ENCODE data around the gene SERINC4. TPM values are rescaled to one million over a fixed set of nuclear protein-coding genes. Genes with fewer than 3 reads are reported as not detected.
A peak's percentile ranks its signal among the peaks of the same experiment; 100 is the strongest.
"Not testable (repeated sequence)": the region's sequence is repeated elsewhere in the genome, so short reads cannot be mapped to it uniquely, and the experiment has no call there.

Gene SERINC4
- total RNA-seq, 4 donors from 2014 or later = 0.28 to 0.49 TPM; not detected in 2

DNA sequence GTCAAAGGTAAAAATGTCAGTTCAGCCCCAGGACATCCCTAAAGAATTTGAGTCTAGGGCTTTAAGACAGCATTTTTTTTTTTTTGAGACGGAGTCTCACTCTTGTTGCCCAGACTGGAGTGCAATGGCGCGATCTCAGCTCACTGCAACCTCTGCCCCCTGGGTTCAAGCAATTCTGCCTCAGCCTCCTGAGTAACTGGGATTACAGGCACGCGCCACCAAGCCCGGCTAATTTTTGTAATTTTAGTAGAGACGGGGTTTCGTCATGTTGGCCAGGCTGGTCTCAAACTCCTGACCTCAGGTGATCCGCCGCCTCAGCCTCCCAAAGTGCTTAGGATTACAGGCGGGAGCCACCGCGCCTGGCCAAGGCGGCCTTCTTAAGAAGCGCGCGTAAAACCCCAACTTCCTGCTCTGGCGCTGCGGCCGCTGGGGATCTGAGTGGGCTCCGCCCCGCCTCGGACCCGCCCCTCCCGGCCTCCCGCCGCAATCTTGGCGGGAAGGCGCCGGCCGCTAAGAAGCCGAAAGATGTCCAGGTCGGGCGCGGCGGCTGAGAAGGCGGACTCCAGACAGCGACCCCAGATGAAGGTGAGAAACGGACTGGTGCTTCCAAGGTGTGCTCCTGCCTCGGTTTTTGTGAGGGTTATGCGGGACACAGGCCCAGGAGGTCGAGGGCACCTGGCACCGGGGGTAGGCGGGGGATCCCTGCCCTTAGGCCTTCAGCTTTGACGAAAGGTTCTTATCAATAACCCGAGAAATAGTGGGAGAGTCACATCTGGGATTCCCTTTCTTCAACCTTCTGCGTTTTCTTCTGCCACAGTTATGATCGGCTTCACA lies 26.7 kb upstream of the SERINC4 start, which contains the start of gene WDR76:
Gene WDR76, plus strand, starts transcription at position 495 of the 834 bp plus-strand sequence. Its CDS starts 31 bp downstream, at position 526.
- H3K4me1 ChIP-seq = peaks cover 0 to 19% of the 10 kb centered on the region in 2 donors
- peak; percentile 80 to 82 for DNase-seq
- TF ChIP-seq, protein P1, sequence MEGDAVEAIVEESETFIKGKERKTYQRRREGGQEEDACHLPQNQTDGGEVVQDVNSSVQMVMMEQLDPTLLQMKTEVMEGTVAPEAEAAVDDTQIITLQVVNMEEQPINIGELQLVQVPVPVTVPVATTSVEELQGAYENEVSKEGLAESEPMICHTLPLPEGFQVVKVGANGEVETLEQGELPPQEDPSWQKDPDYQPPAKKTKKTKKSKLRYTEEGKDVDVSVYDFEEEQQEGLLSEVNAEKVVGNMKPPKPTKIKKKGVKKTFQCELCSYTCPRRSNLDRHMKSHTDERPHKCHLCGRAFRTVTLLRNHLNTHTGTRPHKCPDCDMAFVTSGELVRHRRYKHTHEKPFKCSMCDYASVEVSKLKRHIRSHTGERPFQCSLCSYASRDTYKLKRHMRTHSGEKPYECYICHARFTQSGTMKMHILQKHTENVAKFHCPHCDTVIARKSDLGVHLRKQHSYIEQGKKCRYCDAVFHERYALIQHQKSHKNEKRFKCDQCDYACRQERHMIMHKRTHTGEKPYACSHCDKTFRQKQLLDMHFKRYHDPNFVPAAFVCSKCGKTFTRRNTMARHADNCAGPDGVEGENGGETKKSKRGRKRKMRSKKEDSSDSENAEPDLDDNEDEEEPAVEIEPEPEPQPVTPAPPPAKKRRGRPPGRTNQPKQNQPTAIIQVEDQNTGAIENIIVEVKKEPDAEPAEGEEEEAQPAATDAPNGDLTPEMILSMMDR (IDR thresholded peaks at IDR 0.05) = no peak
- TF ChIP-seq POLR2A (IDR thresholded peaks at IDR 0.05) = peak; percentile 23 to 30

DNA sequence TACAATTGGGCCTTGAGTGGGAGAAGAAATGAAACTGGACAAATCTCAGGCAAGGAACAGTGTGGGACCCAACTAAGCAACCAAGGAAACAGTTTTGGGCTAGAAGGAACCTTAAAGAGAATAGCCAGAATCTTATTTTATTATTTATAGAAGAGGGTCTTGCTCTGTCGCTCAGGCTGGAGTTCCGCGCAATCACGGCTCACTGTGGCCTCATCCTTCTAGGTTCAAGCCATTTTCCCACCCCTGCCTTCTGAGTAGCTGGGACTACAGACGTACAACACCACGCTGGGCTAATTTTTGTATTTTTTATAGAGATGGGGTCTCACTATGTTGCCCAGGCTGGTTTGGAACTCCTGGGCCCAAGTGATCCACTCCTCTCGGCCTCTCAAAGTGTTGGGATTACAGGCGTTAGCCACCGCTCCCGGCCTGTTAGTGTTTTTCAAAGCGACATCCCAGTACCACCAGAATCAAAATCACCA lies 26.0 kb upstream of the SERINC4 start:
- no peaks in the 10 kb centered on the region for H3K9me3 ChIP-seq
- H3K4me3 ChIP-seq = peak overlapping the region; percentile 43 to 49
- H3K27me3 ChIP-seq = no peaks in the 10 kb centered on the region
- peaks cover 0 to 19% of the 10 kb centered on the region in 2 donors for H3K4me1 ChIP-seq
- peak overlapping the region; percentile 77 to 83 for H3K27ac ChIP-seq
- H3K36me3 ChIP-seq = no peaks in the 10 kb centered on the region
- DNase-seq = no peak
- TF ChIP-seq, protein P1 (IDR thresholded peaks at IDR 0.05) = no peak
- TF ChIP-seq POLR2A (IDR thresholded peaks at IDR 0.05) = no peak
- intact Hi-C loops (cut with DNase I; ENCODE audit: low total_unique reads) = no loop called here

More for the DNA sequence above, 26.7 kb upstream of the SERINC4 start, which contains the start of gene WDR76:
- peak within 1 kb of the TSS; percentile 77 to 83 for H3K27ac ChIP-seq
- H3K4me3 ChIP-seq = peak within 1 kb of the TSS; percentile 43 to 49
- no peaks in the 10 kb centered on the region for H3K9me3 ChIP-seq
- no peaks in the 10 kb centered on the region for H3K36me3 ChIP-seq
- H3K27me3 ChIP-seq = no peaks in the 10 kb centered on the region
- intact Hi-C loops (cut with DNase I; ENCODE audit: low total_unique reads) = no loop called here

DNA sequence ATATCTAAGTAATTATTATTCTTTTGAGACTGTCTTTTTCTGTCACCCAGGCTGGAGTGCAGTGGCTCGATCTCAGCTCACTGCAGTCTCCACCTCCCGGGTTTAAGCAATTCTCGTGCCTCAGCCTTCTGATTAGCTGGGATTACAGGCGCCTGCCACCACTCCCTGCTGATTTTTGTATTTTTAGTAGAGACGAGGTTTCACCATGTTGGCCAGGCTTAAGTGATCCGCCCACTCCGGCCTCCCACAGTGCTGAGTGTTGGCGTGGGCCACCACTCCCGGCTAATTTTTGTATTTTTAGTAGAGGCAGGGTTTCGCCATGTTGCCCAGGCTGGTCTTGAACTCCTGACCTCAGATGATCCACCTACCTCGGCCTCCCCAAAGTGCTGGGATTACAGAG lies 25.3 kb upstream of the SERINC4 start:
- H3K27me3 ChIP-seq; H3K9me3 ChIP-seq; H3K27ac ChIP-seq; DNase-seq; intact Hi-C loops (cut with DNase I; ENCODE audit: low total_unique reads); H3K36me3 ChIP-seq: not testable (repeated sequence)
- peak overlapping the region in 1 of 2 donors; percentile 85 for H3K4me3 ChIP-seq
- peaks cover 0 to 19% of the 10 kb centered on the region in 2 donors for H3K4me1 ChIP-seq

DNA sequence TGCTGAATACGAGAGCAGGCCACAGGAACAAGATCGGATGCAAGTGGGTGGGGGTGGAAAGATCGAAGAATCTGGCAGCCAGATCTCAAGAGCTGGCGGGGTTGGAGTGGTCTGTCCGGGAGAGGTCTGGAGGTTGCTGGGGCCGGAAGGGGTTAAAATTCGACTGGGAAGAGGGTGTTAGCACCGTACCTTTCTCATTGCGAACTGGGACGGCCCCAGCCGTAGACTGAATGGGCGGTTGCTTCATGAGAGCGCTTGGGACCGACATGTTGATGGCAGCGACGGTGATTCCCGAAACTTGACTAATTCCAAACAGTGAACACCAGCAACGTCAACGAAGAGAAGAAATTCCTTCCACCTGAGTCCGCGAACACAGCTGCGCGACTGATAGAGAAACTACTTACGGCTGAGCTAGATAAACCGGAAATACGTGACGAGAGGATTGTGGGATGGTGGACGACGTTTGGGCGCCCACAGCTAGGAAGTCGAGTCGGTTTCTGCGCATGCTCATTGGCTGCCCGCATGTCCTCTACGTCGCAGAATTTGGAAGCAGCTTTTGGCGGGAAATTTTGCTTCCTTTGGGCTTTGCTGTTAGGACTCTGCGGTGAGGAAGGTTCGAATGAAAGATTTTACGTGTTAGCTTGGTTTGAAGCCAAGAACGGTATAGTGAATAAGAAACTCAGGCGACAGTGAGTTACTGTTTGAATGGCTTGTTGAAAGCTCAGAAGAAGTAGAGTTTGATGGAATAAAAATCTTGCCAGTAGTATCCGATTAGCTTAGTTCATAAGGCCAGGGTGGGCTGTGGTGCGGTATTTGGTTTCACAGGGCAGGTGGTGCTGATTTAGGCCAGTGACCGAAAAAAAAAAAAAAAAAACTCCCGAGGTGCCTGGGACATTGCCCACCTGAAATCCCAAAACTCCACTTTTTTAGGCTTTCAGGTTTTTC lies 24.6 kb upstream of the SERINC4 start, which contains the start of gene MFAP1:
Gene MFAP1, minus strand, starts transcription at position 389 of the 945 bp plus-strand sequence. Its CDS starts 121 bp downstream, at position 268.
- intact Hi-C loops (cut with DNase I; ENCODE audit: low total_unique reads) = no loop called here
- H3K4me3 ChIP-seq = peak within 1 kb of the TSS; percentile 73 to 85
- DNase-seq = peak; percentile 92 to 96
- peaks cover 0 to 19% of the 10 kb centered on the region in 2 donors for H3K4me1 ChIP-seq
- peak within 1 kb of the TSS; percentile 84 to 92 for H3K27ac ChIP-seq
- no peaks in the 10 kb centered on the region for H3K9me3 ChIP-seq
- H3K27me3 ChIP-seq = no peaks in the 10 kb centered on the region
- TF ChIP-seq, protein P1 (IDR thresholded peaks at IDR 0.05) = peak in 1 of 4 experiments; percentile 13
- TF ChIP-seq POLR2A (IDR thresholded peaks at IDR 0.05) = peak; percentile 69 to 73
- H3K36me3 ChIP-seq = no peaks in the 10 kb centered on the region

DNA sequence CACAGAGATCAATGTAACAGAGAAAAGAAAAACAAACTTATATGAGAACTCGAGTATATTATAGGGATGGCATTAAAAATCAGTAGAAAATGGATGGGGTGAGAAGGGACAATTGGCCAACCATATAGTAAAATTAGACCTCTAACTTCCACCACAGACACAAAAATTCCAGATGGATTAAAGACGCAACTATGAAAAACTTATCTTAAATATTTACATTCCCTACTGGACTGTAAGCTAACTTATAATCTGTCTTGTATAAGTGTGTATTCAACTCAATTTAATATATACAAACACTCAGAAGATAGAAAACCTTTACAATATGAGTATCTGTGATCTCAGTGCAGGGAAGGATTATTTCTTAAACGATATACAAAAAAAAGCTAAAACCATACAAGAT lies 21.5 kb upstream of the SERINC4 start:
- Histone ChIP-seq H3K27me3 (no peaks in the 10 kb centered on the region), H3K36me3 (no peaks in the 10 kb centered on the region), H3K9me3 (no peaks in the 10 kb centered on the region), H3K4me1 (peaks cover 0 to 10% of the 10 kb centered on the region in 2 donors), H3K4me3 (no peak overlapping the region), H3K27ac (no peak overlapping the region)
- TF ChIP-seq POLR2A (IDR thresholded peaks at IDR 0.05) = no peak
- TF ChIP-seq, protein P1 (IDR thresholded peaks at IDR 0.05) = no peak
- DNase-seq = no peak
- intact Hi-C loops (cut with DNase I; ENCODE audit: low total_unique reads) = no loop called here

DNA sequence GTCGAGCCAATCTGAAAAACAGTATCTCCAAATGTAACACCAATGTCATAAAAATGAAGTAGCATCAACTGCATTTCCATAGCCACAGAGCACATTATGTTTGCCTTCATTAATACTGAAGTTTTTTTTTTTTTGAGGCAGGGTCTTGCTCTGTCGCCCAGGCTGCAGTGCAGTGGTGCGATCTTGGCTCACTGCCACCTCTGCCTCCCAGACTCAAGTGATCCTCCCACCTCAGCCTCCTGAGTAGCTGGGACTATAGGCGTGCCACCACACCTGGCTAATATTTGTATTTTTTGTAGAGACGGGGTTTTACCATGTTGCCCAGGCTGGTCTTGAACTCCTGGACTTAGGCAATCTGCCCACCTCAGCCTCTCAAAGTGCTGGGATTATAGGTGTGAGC lies 15.0 kb upstream of the SERINC4 start:
- H3K27ac ChIP-seq; H3K27me3 ChIP-seq; H3K4me3 ChIP-seq; DNase-seq; intact Hi-C loops (cut with DNase I; ENCODE audit: low total_unique reads); H3K9me3 ChIP-seq; H3K4me1 ChIP-seq; H3K36me3 ChIP-seq: not testable (repeated sequence)
